Caco-2 (cell line): Measurements from ENCODE around the gene SLC1A3. TPM values are rescaled to one million over a fixed set of nuclear protein-coding genes. Genes with fewer than 3 reads are reported as not detected.

Experiments used
- BruUV-seq: library from RNA; stranded (reverse); fragments of 400-500 nt; replicated peaks from 2 replicates; lab custom pipeline; 2021; lab: Mats Ljungman, UMichigan
- CTCF ChIA-PET: fragments of 300-600 bp; sonication (Branson Sonifier 250); formaldehyde crosslinking; loops from one replicate; lab custom pipeline; 2022; ENCODE audit warnings: antibody characterized with exemption; lab: Charles Lee
- POLR2A ChIA-PET: fragments of 300-600 bp; sonication (Branson Sonifier 250); formaldehyde crosslinking; loops from one replicate; lab custom pipeline; 2022; ENCODE audit warnings: antibody characterized with exemption; lab: Charles Lee
- DNase-seq, 2 experiments: peaks; one replicate each; pipeline versions ENCODE4 v3.0.0 to v3.0.0-alpha.2; 2020 to 2022
- H3K27me3 ChIP-seq: replicated peaks from 2 replicates; pipeline ENCODE4 v1.6.0; 2011; ENCODE audit warnings: low read length; ENCODE audit not compliant: control insufficient read depth, insufficient read depth
- H3K36me3 ChIP-seq: 2 replicates; pipeline ENCODE4 v1.5.1; 2011; ENCODE audit warnings: low read length; ENCODE audit not compliant: control insufficient read depth, insufficient read depth
- H3K4me1 ChIP-seq: fragments of 250-450 bp; sonication (Bioruptor Pico); 2 replicates; pipeline ENCODE4 v1.5.1; 2020; ENCODE audit warnings: mild to moderate bottlenecking
- H3K4me3 ChIP-seq: 2 replicates; pipeline ENCODE4 v1.5.1; 2011; ENCODE audit warnings: low read depth, mild to moderate bottlenecking, control low read depth, low read length
- H3K9me3 ChIP-seq: fragments of 250-450 bp; sonication (Bioruptor Pico); 2 replicates; pipeline ENCODE4 v1.5.1; 2020; ENCODE audit warnings: mild to moderate bottlenecking, moderate library complexity
- H3K27ac Mint-ChIP-seq: one replicate; pipeline ENCODE4 v1.8.0; 2022; ENCODE audit warnings: mixed read lengths; ENCODE audit not compliant: unreplicated experiment
- H3K27me3 Mint-ChIP-seq: one replicate; pipeline ENCODE4 v1.8.0; 2022; ENCODE audit warnings: mixed read lengths; ENCODE audit not compliant: insufficient read depth, unreplicated experiment
- H3K36me3 Mint-ChIP-seq: one replicate; pipeline ENCODE4 v1.8.0; 2022; ENCODE audit warnings: mild to moderate bottlenecking, mixed read lengths; ENCODE audit not compliant: insufficient read depth, unreplicated experiment
- H3K4me1 Mint-ChIP-seq: one replicate; pipeline ENCODE4 v1.8.0; 2022; ENCODE audit warnings: low read depth, mixed read lengths; ENCODE audit not compliant: unreplicated experiment
- H3K4me3 Mint-ChIP-seq: one replicate; pipeline ENCODE4 v1.8.0; 2022; ENCODE audit warnings: mild to moderate bottlenecking, moderate library complexity, mixed read lengths; ENCODE audit not compliant: unreplicated experiment
- H3K9me3 Mint-ChIP-seq: one replicate; pipeline ENCODE4 v1.8.0; 2022; ENCODE audit warnings: mixed read lengths; ENCODE audit not compliant: unreplicated experiment
- CTCF ChIP-seq, 2 experiments: fragments of 200-600 bp in 1 of 2; IDR thresholded peaks; 1 replicate in 1 of 2; 2 replicates in 1 of 2; pipeline versions ENCODE4 v1.5.1 to v1.8.0; 2011 to 2022; ENCODE audit warnings: antibody characterized with exemption in 1 of 2, control low read depth in 1 of 2, inconsistent platforms in 1 of 2, low read depth in 1 of 2, low read length in 1 of 2, mild to moderate bottlenecking in 1 of 2, moderate library complexity in 1 of 2; ENCODE audit not compliant: insufficient read depth in 1 of 2, severe bottlenecking in 1 of 2, unreplicated experiment in 1 of 2
- intact Hi-C: fragments of 100-400 bp; cut with micrococcal nuclease; formaldehyde crosslinking; loops from one replicate; pipeline ENCODE4 v1.10.0; 2022; ENCODE audit not compliant: unreplicated experiment
- total RNA-seq: library from RNA; stranded (reverse); gene quantifications from 2 replicates; pipeline ENCODE4 v1.2.3, GENCODE V29; 2022

SLC1A3 gene
- total RNA-seq, 1 experiment from 2014 or later: 178 TPM

DNA sequence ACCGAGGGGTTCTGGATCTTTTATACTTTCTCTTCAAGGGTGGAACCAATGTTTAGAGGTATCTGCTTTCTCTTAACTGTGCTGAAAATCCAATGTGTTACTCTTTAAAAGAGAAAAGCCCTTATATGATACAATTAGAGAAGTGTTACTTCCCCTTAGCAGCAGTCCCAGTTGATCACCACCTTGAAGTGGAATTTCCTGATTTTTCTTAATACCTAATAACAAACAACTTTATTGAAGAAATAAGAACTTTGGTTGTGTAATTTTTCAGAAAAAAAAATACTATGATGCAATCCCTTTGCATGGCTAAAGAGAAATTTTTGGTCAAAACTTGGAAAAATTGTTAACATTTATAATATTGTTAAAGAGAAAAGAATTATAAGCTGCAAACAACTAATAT, 24.7 kb downstream of the SLC1A3 start:
- H3K4me3 Mint-ChIP-seq: no peak overlapping the region
- intact Hi-C loops: no loop called here
- H3K27me3 ChIP-seq: no peaks in the 10 kb centered on the region
- H3K36me3 Mint-ChIP-seq: peaks cover 70% of the 10 kb centered on the region
- CTCF ChIA-PET: no interaction called here
- BruUV-seq: TSS peak; percentile 3
- H3K27me3 Mint-ChIP-seq: no peaks in the 10 kb centered on the region
- POLR2A ChIA-PET: no interaction called here
- no peak overlapping the region for H3K4me3 ChIP-seq
- no peak overlapping the region for H3K27ac Mint-ChIP-seq
- peaks cover 5% of the 10 kb centered on the region for H3K9me3 Mint-ChIP-seq
- no peaks in the 10 kb centered on the region for H3K36me3 ChIP-seq
- H3K4me1 ChIP-seq: peaks cover 19% of the 10 kb centered on the region
- H3K4me1 Mint-ChIP-seq: peaks cover 33% of the 10 kb centered on the region
- no peak for DNase-seq
- H3K9me3 ChIP-seq: no peaks in the 10 kb centered on the region
- TF ChIP-seq CTCF (IDR thresholded peaks at IDR 0.05; ENCODE audit: insufficient read depth in 1 of 2, low read depth in 1 of 2, low read length in 1 of 2, severe bottlenecking in 1 of 2, unreplicated experiment in 1 of 2): no peak

GRCh38 chr5:36631620-36632362, 25.4 kb downstream of the SLC1A3 start:
- no peak for TF ChIP-seq CTCF (IDR thresholded peaks at IDR 0.05; ENCODE audit: insufficient read depth in 1 of 2, low read depth in 1 of 2, low read length in 1 of 2, severe bottlenecking in 1 of 2, unreplicated experiment in 1 of 2)
- Histone ChIP-seq H3K4me3 (no peak overlapping the region), H3K36me3 (no peaks in the 10 kb centered on the region), H3K27me3 (no peaks in the 10 kb centered on the region), H3K4me1 (peaks cover 24% of the 10 kb centered on the region), H3K9me3 (no peaks in the 10 kb centered on the region)
- Mint-ChIP-seq H3K27me3 (no peaks in the 10 kb centered on the region), H3K4me1 (peaks cover 39% of the 10 kb centered on the region), H3K9me3 (peaks cover 11% of the 10 kb centered on the region), H3K4me3 (no peak overlapping the region), H3K27ac (peak overlapping the region; percentile 13), H3K36me3 (peaks cover 75% of the 10 kb centered on the region)
- ChIA-PET CTCF (no interaction called here), POLR2A (no interaction called here)
- BruUV-seq: no TSS peak
- intact Hi-C loops: no loop called here
- DNase-seq: no peak

DNA sequence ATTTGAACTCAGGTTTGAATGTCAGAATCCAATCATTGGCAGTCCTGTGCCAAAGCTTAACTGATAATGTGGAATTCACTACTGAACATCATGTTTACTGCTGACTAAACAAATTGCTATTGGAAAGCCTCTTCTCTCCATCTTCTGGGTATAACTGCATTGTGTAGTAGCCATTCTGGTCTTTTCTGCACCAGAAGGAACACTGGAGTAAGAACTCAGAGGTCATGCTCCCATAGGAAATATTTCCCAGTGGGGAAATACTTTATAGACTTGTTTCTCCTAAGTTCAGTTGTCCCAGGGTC, 25.9 kb downstream of the SLC1A3 start:
- CTCF ChIA-PET: no interaction called here
- POLR2A ChIA-PET: no interaction called here
- no TSS peak for BruUV-seq
- Histone ChIP-seq H3K36me3 (no peaks in the 10 kb centered on the region), H3K9me3 (no peaks in the 10 kb centered on the region), H3K4me3 (no peak overlapping the region), H3K4me1 (peaks cover 29% of the 10 kb centered on the region), H3K27me3 (no peaks in the 10 kb centered on the region)
- H3K9me3 Mint-ChIP-seq: peaks cover 12% of the 10 kb centered on the region
- TF ChIP-seq CTCF (IDR thresholded peaks at IDR 0.05; ENCODE audit: insufficient read depth in 1 of 2, low read depth in 1 of 2, low read length in 1 of 2, severe bottlenecking in 1 of 2, unreplicated experiment in 1 of 2): no peak
- no peak overlapping the region for H3K4me3 Mint-ChIP-seq
- H3K36me3 Mint-ChIP-seq: peaks cover 75% of the 10 kb centered on the region
- H3K27ac Mint-ChIP-seq: no peak overlapping the region
- DNase-seq: no peak
- peaks cover 39% of the 10 kb centered on the region for H3K4me1 Mint-ChIP-seq
- H3K27me3 Mint-ChIP-seq: no peaks in the 10 kb centered on the region
- intact Hi-C loops: no loop called here
